GM13976 (cell line): ENCODE measurements around the gene RGP1.

Experiments
- DNase-seq: peaks from one replicate; pipeline ENCODE4 v3.0.0; 2012; ENCODE audit warnings: low spot score
- CTCF ChIP-seq: IDR thresholded peaks from 2 replicates; pipeline ENCODE4 v1.5.1; 2012; ENCODE audit warnings: borderline replicate concordance, mild to moderate bottlenecking; ENCODE audit not compliant: insufficient read depth; ENCODE audit errors: extremely low read depth, missing control alignments, control extremely low read depth
- in situ Hi-C: fragments of 300-500 bp; cut with MboI; formaldehyde crosslinking; loops from one replicate; pipeline ENCODE4 v1.12.0; 2022; ENCODE audit warnings: low sequenced_read_pairs, mixed read lengths, inconsistent platforms; ENCODE audit not compliant: unreplicated experiment

The RGP1 gene

GRCh38 chr9:35705836-35706430 is 43.2 kb upstream of the RGP1 start:
- DNase-seq = no peak
- no peak for TF ChIP-seq CTCF
- in situ Hi-C loops = no loop called here

GRCh38 chr9:35706951-35707350 is 42.1 kb upstream of the RGP1 start:
- in situ Hi-C loops = no loop called here
- no peak for DNase-seq
- no peak for TF ChIP-seq CTCF

GRCh38 chr9:35708146-35708545 is 40.9 kb upstream of the RGP1 start:
- in situ Hi-C loops = no loop called here
- TF ChIP-seq CTCF = no peak
- DNase-seq = no peak

GRCh38 chr9:35710818-35711500 is 38.1 kb upstream of the RGP1 start:
- no peak for DNase-seq
- no peak for TF ChIP-seq CTCF
- in situ Hi-C loops = no loop called here

- in situ Hi-C loops = no loop called here
Measured at GRCh38 chr9:35711501-35712428, 37.3 kb upstream of the RGP1 start.

More at GRCh38 chr9:35711501-35712428, 37.3 kb upstream of the RGP1 start:
- no peak for TF ChIP-seq CTCF
- peak; percentile 68 for DNase-seq
